ENCODE measurements around the gene LRRTM4. TPM values are rescaled to one million over a fixed set of nuclear protein-coding genes. Genes with fewer than 3 reads are reported as not detected.

The LRRTM4 gene
- total RNA-seq, 1 experiment from 2014 or later = 1.1 TPM

DNA sequence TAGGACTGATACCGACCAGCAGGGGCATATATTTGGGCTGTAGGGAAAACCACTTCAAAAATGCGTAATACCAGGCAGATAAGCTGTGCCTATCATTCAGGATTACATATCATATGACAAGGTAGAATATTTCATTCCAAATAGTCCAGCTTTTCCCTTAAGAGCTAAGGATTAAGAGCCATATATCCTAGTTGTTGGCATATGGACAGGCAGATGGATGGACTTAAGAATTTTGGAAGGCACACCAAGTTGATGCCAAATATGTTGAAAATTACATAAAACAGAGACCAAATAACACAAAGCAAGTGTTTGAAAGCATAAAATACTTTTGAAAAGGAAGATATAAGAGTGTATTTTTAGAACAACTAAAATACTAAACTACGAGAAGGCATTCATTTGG, 52.1 kb downstream of the LRRTM4 start:
- no peak for DNase-seq (ENCODE audit: low spot score)

DNA sequence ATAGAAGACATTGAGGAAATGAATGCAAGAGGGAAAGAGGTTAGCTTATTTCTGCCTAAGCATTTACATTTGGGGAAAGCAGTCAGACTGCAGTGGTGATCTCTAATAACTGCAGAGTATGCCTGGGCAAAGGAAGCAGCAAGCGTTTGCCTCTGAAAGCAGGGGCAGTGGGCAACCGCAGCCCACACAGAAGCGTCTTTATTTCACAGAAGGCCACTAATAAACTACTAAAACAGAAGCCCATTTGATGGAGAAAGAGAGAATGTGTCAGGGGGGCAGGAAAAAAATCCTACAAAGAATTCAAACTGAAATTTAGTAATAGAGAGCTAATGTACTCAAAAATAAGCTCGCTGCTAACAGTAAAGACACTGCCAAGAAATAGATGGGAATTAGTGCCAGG, 53.1 kb downstream of the LRRTM4 start:
- no peak for DNase-seq (ENCODE audit: low spot score)

DNA sequence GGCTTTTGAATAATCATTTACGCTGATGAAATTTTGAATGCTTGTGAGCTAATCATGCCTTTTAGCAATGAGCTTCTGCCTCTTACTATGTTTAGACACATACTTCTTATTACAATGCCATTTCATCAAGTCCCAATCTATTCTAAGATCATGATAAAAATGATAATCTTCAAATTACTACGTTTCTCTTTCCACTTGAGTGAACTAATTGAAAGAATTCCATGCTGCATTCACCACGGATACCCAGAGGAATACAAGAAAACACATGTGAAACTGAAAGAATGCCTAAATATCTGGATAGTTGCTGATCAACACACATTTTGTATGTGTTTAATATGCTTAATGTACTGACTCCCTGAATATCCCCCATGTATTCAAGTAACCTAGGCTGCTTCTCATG, 62.3 kb downstream of the LRRTM4 start:
- no peak for DNase-seq (ENCODE audit: low spot score)

DNA sequence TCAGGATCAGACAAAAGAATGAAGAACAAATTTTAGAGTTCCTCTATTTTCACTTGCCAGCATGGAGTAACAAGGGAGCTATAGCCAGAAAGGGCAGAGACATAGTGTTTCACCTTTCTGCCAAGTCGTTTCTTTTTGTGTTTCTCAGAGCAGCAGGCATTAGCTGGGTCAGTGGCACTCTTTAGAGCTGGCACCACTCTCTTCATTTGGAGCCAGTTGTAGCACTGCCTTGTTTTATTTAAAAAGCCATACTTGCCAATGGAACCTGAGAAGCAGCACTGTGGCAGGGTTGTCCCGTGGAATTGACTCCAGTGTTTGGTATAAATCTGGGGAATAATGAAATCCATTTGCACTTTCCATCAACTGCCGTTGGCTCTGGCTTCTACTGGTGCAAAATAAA, 64.0 kb downstream of the LRRTM4 start:
- no peak for DNase-seq (ENCODE audit: low spot score)

DNA sequence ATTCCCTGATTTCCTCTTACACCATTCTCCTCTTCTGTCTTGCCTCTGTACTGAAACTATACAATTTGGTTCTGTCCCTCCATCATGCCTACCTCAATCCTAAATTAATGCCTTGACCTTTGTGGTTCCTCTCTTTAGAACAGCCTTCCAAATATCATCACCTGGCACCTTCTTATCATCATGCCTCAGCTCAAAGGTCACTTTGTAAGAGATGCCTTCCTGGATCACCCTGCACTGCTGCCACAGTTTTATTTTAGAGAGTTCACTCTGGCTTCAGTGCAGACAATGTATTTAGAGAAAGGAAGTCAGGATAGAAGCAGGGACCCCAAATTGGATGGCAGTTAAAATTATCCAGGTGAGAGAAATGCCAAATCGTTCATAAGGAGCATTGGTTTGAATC, 64.5 kb downstream of the LRRTM4 start:
- DNase-seq (ENCODE audit: low spot score) = no peak

DNA sequence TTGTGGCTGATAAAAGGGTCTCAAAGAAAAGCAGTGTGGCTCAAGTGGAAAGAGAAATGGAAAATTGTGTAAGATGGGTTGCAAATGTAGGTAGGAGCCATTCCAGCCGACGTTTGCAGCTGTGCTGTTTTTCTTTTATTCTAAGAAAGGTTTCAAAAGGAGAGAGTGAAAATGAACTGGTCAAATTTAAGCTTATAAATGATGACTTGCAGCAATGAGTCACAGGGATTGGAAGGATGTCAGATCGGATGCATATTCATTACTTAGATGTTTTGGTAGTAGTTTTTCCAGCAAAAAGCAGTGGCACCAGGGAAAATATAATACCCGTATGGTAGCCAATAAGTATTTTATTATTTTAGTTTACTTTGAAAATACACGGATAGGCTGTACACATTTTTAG, 79.1 kb downstream of the LRRTM4 start:
- DNase-seq (ENCODE audit: low spot score) = peak; percentile 47

DNA sequence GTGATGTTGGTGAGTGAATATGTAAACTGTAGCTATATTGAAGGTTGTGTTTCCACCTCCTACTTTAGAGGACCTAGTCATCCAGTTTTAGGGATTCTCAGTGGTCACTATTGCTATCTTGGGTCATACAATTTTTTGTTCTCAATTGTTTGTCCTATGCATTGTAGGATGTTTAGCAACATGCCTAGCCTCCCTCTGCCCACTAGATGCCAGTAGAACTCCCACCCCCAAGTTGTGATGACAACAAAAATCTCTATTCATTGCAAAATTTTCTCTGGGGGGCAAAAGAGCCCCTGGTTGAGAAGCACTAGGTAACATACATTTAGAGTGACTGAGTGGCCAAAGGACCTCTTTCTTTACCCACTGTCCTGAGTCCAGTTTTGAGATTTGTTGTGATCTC, 87.3 kb downstream of the LRRTM4 start:
- peak; percentile 8 for DNase-seq (ENCODE audit: low spot score)

DNA sequence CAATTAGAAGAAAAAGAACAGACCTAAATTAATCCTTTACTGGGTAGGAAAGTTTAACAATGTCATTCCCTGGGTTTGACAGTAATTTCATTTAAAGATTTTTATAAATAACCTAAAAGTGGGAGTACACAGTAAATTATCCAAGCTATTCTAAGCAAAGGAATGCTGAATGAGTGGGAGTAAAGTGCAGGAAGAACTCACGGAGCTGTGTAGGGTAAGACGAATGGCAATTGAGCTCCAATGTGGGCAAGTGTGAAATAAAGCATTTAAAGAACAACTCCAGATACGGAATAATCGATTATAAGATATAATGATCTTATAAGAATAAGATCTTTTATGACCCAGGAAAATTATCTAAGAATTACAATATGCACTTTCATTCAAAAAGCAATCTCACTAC, 93.2 kb downstream of the LRRTM4 start:
- no peak for DNase-seq (ENCODE audit: low spot score)

DNA sequence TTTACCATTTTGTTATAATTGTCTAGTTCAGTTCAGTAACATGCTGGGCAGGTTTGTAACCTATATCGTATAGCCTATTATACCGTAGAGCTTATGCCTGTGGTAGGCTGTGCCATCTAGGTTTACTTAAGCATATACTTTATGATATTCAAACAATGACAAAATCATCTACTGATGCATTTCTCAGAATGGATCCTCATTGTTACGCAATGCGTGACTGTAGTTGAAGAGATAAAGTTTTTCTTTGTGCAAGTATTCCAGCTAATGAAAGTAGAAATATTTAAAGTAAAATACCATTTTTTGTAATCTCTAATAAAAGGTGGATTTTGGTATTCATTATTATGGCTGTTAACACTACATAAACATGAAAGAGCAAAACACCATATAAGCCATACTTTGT, 100.2 kb downstream of the LRRTM4 start:
- no peak for DNase-seq (ENCODE audit: low spot score)

DNA sequence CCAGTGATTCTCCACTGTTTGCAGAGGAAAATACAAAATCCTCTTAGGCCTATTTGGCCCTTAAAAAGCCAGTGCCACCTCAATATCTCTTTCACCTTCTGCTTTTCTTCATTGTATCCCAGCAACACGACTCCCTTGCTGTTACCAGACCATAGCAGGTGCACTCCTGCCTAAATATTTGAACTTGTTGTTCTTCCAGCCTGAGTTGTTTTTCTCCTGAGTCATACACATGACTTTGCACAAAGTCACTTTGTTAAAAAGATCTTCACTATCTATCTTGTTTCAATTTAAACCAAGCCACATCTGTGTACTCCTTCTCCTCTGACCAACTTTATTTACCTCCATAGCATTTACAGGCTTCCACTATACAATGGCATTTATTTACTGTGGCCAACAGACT, 103.6 kb downstream of the LRRTM4 start:
- DNase-seq (ENCODE audit: low spot score) = no peak

DNA sequence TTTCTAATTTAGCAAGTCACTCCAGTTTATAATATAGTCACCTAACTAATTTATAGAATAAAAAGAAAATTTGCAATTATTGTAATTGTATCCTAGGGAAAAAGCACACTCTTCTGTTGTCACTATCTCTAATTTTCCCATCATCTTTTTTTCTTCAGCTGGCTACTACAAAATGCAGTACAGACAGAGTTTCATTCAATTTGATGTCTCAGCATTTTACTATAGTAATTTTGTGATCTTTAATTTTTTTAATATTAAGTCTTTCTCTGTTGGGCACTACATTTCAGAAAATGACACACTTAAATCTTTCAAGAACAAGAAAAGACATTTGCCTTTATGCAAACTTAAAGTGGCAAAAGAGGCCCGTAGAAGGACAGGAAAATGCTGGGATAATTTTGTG, 118.0 kb downstream of the LRRTM4 start:
- DNase-seq (ENCODE audit: low spot score) = no peak

DNA sequence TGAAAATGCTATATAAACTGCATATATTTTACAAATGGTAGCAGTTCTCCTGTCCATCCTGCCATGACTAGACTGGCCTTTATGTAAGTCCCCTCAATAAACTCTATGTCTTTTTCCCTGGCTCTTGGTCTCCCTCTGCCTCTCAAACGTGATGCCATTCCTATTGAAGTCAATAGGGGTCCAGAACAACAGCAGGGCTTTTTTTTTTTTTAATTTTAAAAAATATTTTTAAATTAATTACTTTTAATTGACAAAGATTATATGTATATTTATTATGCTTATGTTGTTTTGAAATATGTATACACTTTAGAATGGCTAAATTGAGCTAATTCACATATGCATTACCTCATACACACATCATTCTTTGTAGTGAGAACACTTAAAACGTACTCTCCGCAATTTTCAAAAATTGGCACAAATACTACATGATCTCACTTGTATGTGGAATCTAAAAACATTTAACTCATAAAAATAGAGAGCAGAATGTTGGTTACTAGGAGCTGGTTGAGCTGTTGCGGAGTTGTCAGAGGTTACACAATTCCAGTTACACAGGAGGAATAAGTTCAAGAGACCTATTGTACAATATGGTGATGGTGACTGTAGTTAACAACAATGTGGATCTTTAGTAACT, 123.1 kb downstream of the LRRTM4 start:
- DNase-seq (ENCODE audit: low spot score) = no peak

DNA sequence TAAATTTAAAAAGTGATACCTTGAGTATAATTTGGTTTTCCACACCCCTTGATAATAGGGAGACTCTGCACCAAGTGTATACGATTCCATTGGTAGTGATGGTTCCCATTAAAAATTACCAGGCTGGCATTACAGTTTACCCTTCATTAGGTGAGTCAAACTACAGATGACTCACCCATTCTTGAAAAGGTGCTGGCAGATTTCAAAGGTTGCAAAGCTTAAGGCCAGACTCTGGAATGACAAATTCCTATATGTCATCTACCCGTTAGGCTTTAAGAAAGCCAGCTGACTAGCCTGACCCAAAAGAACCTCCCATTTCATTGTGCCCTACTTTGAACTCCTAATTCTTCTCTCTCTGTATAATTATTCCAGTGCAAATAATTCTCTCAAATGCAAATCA, 124.4 kb downstream of the LRRTM4 start:
- DNase-seq (ENCODE audit: low spot score) = no peak

DNA sequence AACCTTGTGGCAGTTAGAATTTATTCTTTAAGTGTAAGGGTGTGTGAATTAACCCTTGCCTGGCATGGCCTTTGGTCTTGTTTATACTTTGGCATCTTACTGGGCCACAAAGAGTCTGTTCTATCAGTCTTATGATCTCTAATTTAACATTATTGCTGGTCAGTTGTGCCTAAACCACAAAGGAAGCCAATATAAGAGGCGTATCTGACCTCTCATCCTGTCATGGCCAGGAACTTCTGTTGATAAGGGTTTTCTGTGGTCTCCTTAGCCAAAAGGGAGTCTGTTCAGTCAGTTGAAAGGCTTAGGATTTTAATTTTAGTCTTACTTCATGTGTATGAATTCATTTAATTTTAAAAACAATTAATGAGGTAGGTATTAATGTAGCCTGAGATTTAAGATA, 127.2 kb downstream of the LRRTM4 start:
- no peak for DNase-seq (ENCODE audit: low spot score)

DNA sequence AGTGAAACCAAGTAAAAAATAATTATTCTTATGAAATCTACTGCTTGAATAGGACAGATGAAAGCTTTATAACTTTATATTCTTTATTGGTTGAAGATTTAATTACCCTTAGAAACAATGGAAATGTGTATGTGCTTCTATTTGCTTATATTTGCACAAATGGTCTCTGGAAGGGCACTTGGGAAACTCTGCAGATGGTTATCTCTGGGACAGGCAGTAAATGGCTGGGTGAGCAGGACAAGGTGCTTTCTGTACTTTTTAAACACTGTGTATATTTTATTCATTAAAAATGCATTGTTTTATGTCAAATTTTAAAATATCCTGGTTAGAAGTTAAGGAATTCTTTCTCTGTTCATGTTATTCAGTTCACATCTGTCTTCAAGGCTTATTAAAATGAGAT, 131.1 kb downstream of the LRRTM4 start:
- no peak for DNase-seq (ENCODE audit: low spot score)

DNA sequence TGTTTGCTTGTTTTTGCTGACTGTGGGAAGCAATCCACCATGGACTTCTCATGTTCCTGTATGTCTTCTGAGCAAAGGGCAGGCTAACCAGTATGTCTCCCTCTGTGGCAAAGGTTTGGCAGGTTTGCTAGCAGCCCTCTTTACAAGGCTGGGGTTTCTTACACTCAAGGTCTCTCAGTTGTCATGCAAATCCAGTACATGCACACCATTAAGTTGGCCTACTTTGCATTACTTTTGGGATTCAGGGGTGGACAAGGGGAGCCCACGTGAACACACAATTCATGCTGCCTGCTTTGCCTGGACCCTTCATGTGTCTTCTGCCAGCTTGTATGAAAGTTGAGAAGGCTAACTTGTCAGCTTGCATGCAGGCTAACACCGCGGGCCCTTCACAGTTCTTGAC, 134.9 kb downstream of the LRRTM4 start:
- no peak for DNase-seq (ENCODE audit: low spot score)

DNA sequence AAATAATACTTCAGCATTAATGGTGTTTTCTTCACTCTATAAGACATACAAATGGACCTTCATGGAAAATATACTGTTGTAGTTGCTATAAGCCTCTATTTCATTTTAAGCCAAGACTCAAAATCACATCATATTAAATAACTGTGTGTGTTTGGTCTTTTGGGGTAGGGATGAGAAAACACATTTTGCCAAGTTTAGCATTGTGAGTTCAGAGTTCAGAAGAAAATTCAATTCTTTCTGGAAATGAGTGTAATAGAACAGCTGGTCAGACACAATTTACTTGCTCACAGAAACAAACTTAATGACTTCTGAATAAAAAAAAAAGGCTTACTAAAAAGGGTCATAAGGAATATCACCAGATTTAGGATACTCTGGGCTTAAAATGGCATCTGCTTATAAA, 149.5 kb downstream of the LRRTM4 start:
- DNase-seq (ENCODE audit: low spot score) = no peak

DNA sequence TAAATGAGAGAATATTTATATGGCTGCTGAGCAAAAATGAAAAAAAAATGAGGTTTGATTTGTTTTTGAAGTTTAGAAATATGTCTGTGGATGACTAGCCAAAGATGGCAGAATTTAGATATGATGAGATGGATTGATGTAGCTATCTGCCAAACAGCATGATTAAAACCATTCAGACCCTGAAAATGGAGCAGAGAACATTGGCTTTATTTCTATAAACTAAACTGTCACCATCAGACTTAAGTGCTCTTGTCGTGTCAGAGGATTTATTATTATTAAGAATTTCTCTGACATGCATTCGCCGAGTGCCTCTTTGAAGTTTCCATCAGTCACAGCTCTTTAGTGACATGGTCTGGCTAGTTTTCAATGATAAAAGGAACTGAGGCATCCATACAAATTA, 151.7 kb downstream of the LRRTM4 start:
- no peak for DNase-seq (ENCODE audit: low spot score)

DNA sequence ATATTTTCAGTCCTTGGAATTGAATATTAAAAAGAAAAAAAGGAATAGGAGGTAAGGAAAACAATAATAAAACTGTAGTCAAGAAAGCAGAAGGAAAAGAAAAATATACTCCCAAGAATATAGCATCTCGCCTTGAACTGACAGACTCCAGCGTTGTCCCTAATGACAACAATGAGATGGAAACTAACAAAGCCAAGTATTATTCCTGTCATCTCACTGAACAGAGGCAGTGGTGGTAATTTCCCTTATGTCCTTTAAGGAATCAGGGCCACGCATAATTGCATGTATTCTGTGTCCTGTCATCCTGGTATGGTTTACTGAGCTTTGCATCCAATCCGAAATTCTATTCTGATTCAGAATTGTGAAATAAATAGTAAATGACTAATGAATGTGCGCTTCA, 158.9 kb downstream of the LRRTM4 start:
- no peak for DNase-seq (ENCODE audit: low spot score)

DNA sequence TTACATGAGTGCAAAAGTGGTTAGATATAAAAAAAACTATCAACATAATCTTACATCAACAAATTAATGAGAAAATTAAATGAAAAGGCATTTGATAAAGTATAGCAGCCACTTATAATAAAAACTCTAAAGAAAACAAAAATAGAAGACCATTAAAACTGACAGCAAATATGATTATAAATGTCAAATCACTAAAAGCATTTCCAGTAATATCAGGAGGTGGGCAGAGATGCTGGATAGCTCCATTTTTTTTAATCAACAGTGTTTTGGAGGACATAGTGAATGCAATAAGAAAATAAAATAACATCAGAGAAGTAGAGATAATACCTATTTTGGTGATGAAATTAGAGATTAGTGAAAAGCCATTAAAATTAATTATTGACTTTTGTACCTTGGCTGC, 173.4 kb downstream of the LRRTM4 start:
- DNase-seq (ENCODE audit: low spot score) = no peak

DNA sequence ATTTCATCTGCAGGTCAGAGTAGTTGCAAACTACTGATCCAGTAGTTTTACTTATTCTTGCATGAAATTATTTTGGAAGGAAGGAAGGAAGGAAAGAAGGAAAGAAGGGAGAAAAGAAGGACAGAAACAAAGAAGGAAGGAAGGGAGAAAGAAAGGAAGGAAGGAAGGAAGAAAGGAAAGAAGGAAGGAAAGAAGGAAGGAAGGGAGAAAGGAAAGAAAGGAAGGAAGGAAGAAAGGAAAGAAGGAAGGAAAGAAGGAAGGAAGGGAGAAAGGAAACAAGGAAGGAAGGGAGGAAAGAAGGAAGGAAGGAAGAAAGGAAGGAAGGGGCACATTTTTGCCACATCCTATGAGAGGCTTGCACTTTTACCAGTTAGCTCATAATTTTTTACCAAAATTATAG, 186.2 kb downstream of the LRRTM4 start:
- no peak for DNase-seq (ENCODE audit: low spot score)

DNA sequence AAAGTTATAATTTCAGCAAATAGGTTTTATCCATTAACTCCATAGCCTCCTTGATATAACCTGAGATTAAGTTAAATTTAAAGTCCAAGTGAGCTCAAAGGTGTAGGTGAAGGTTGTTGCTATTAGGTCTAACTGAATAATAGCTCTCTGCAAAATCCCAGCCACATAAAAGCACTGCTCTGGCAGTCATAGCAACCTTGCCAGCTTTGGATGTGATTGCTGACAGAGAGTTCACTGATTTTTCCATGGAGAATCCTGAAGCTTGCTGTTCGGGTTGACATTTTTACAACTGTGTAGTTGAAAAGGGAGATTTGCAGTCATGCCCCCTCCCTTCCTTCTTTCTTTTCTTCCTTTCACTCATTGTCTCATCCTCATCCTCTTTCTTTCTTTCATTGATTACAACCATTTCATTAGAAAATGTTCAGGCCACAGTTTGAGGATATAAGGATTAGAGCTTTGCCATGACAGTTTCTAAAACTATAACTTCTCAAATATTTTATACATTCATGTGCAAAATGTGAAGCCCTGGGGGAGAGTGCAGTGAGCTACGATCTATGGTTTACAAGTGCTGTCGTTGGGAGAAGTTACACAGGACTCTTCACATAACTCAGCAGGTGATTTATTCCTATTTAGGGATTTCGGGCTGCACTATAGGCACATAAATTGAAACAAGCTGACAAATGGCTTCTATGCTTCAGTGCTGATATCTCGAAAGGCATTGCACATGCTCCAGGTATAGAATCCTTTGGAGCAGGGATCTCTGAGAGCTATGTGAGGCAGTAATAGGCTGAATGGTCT, 193.8 kb downstream of the LRRTM4 start:
- no peak for DNase-seq (ENCODE audit: low spot score)

DNA sequence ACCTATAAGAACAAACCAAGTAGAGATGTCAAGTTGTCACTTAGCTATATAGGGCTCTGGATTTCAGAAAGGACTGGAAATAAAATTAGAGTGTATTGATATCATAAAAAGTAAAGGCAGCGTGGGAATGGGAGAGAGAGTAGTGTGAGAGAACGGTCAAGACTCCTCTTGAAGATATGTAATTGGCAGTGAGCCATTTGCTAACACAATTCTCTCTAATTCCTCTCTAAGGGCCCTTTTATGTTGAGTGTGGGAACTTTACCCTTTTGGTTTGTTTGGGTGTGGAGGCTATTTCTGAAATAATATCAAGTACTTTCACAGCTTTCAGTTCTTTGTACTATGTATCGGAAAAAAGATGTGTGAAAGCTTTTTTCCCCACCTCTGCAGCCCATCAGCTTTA, 196.8 kb downstream of the LRRTM4 start:
- no peak for DNase-seq (ENCODE audit: low spot score)

DNA sequence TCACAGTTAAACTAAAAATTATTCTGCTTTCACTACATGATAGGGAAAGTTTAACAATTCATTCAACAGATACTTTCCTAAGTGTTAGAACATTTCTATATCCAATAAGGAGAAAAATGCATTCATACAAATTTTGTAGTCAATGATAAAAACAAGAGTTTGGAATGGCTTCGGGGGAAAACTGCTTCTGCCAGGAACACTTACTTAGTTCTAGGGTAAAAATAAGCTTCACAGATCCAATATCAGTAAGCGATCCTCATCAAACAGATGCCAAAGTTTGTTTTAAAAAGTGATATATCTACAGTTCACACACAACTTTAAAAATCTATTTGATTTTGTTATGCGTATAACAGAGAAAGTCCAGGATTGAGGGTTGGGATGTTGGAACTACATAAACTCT, 199.7 kb downstream of the LRRTM4 start:
- DNase-seq (ENCODE audit: low spot score) = no peak

All from H4 (cell line).